Lower lobe of right lung (tissue), 2 donors: Measurements from ENCODE around the gene ADGRG7. TPM values are rescaled to one million over a fixed set of nuclear protein-coding genes. Genes with fewer than 3 reads are reported as not detected.
A peak's percentile ranks its signal among the peaks of the same experiment; 100 is the strongest.
"Not testable (repeated sequence)": the region's sequence is repeated elsewhere in the genome, so short reads cannot be mapped to it uniquely, and the experiment has no call there.

ENCODE experiments used
- ATAC-seq, 2 donors: fragments of 200-7000 bp; cut with Tn5 transposase; one replicate each; pipeline ENCODE4 v1.9.1; 2020 to 2022; ENCODE audit warnings: mild to moderate bottlenecking in 2 of 2, moderate library complexity in 2 of 2
- DNase-seq: peaks from one replicate; pipeline ENCODE4 v3.0.0-alpha.2; 2020
- H3K27ac ChIP-seq: fragments of 200-600 bp; one replicate; pipeline ENCODE4 v1.8.0; 2022
- H3K27me3 ChIP-seq: fragments of 200-600 bp; one replicate; pipeline ENCODE4 v1.8.0; 2022; ENCODE audit warnings: low read depth
- H3K36me3 ChIP-seq: fragments of 200-600 bp; one replicate; pipeline ENCODE4 v1.8.0; 2022; ENCODE audit warnings: mild to moderate bottlenecking
- H3K4me1 ChIP-seq: fragments of 200-600 bp; one replicate; pipeline ENCODE4 v1.8.0; 2022
- H3K4me3 ChIP-seq: fragments of 200-600 bp; one replicate; pipeline ENCODE4 v1.8.0; 2022; ENCODE audit warnings: mild to moderate bottlenecking
- H3K9me3 ChIP-seq: fragments of 200-600 bp; one replicate; pipeline ENCODE4 v1.8.0; 2022
- intact Hi-C: fragments of 100-400 bp; cut with DNase I; formaldehyde crosslinking; loops from one replicate; pipeline ENCODE4 v1.11.0; 2022
- total RNA-seq: library from RNA; stranded (reverse); fragmentation: NEBNext Ultra II Directional; extraction: Animal tissue kit (Norgen Biotek cat#: 25700); gene quantifications from one replicate; pipeline ENCODE4 v1.2.1, GENCODE V29; 2021
- TF ChIP-seq, protein P1 (sequence below): fragments of 200-600 bp; IDR thresholded peaks from one replicate; pipeline ENCODE4 v1.8.0; 2022; ENCODE audit warnings: antibody characterized with exemption, mild to moderate bottlenecking
- donor health status: DM: no; HTN: yes; CAD: no; lungs with severe emphysema.

The ADGRG7 gene
- total RNA-seq, 1 donor from 2014 or later: not detected

GRCh38 chr3:100647657-100648056 is 38.3 kb downstream of the ADGRG7 start:
- ATAC-seq (no peak), DNase-seq (no peak)
- no peaks in the 10 kb centered on the region for H3K36me3 ChIP-seq
- no peaks in the 10 kb centered on the region for H3K27me3 ChIP-seq
- no peaks in the 10 kb centered on the region for H3K4me1 ChIP-seq
- no peak overlapping the region for H3K27ac ChIP-seq
- no peak overlapping the region for H3K4me3 ChIP-seq
- no peaks in the 10 kb centered on the region for H3K9me3 ChIP-seq
- intact Hi-C loops: no loop called here
- TF ChIP-seq, protein P1, sequence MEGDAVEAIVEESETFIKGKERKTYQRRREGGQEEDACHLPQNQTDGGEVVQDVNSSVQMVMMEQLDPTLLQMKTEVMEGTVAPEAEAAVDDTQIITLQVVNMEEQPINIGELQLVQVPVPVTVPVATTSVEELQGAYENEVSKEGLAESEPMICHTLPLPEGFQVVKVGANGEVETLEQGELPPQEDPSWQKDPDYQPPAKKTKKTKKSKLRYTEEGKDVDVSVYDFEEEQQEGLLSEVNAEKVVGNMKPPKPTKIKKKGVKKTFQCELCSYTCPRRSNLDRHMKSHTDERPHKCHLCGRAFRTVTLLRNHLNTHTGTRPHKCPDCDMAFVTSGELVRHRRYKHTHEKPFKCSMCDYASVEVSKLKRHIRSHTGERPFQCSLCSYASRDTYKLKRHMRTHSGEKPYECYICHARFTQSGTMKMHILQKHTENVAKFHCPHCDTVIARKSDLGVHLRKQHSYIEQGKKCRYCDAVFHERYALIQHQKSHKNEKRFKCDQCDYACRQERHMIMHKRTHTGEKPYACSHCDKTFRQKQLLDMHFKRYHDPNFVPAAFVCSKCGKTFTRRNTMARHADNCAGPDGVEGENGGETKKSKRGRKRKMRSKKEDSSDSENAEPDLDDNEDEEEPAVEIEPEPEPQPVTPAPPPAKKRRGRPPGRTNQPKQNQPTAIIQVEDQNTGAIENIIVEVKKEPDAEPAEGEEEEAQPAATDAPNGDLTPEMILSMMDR: no peak

DNA sequence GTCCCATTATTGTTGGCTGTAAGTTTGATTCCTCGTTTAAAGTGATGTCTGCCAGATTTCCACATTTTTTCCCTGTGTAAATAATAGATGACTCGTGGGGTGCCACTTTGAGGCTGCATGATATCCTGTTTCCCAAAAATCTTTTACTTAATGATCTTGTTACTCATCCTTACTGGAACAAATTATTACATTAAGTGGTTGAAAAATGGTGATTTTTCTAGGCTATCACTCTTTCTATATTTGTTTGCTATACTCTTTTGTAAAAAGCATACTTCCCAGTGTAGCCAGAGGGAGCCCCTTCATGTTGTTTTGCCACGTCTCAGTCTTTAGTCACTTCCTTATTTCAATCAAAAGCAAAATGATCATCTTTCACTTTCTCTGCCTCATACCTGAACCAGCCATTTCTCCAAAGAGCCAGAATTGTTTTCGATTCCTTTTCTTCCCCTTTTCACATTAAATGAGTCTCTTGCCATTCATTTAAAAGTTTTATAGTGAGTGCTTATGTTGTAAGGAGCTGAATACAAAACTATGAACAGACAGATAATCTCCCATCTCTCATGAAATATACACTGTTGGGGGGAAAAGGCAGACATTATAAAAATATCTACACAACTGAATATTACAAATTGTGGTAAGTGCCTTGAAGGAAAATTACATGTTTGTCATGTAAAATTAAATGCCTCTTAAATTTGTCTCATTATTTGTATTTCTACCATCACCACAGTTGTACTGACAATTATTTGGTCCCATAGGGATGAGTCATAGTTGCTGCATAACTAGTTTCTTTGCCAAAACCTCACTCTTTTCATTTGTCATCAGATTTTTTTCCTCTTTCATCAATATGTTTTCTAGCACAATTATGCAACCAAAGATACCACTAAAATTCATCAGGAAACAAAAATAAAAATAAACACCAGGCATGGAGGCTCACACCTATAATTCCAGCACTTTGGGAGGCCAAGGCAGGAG is 41.5 kb downstream of the ADGRG7 start:
- H3K27ac ChIP-seq: no peak overlapping the region
- intact Hi-C loops: no loop called here

GRCh38 chr3:100653604-100654294 is 44.3 kb downstream of the ADGRG7 start:
- Histone ChIP-seq H3K27me3 (no peaks in the 10 kb centered on the region), H3K4me3 (no peak overlapping the region), H3K9me3 (no peaks in the 10 kb centered on the region), H3K4me1 (no peaks in the 10 kb centered on the region), H3K27ac (no peak overlapping the region), H3K36me3 (no peaks in the 10 kb centered on the region)
- intact Hi-C loops: no loop called here
- ATAC-seq (no peak), DNase-seq (no peak)
- TF ChIP-seq, protein P1: no peak

More for the DNA sequence above, 41.5 kb downstream of the ADGRG7 start:
- H3K36me3 ChIP-seq: no peaks in the 10 kb centered on the region
- H3K9me3 ChIP-seq: no peaks in the 10 kb centered on the region
- no peak overlapping the region for H3K4me3 ChIP-seq
- TF ChIP-seq, protein P1: no peak
- no peak for DNase-seq
- no peaks in the 10 kb centered on the region for H3K27me3 ChIP-seq
- H3K4me1 ChIP-seq: no peaks in the 10 kb centered on the region
- peak in 1 of 2 donors; percentile 32 for ATAC-seq

DNA sequence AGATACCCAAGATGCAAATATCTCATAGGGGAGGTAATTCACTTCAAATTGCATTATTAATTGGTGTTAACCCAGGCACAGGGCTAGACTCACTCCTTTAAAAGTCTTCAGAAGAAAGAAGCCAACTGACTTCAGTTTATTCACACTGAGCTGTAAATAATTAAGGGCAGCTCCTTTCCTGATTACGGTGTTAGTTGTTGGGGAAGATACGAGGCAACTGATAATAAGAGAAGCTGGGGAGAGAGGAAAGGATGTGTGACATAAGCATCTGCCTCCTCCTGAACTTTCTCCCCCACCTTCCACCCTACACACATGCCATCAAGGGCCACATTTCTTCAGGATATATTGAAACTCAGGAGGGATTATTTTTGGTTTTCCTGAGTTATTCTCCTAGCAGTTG is 47.5 kb downstream of the ADGRG7 start:
- no peak for ATAC-seq
- Histone ChIP-seq H3K36me3 (no peaks in the 10 kb centered on the region), H3K4me3 (no peak overlapping the region), H3K4me1 (no peaks in the 10 kb centered on the region), H3K9me3 (no peaks in the 10 kb centered on the region), H3K27ac (no peak overlapping the region), H3K27me3 (no peaks in the 10 kb centered on the region)
- intact Hi-C loops: no loop called here
- DNase-seq: no peak
- TF ChIP-seq, protein P1: no peak

GRCh38 chr3:100661294-100661693 is 51.9 kb downstream of the ADGRG7 start:
- H3K27me3 ChIP-seq, H3K4me3 ChIP-seq, H3K9me3 ChIP-seq, H3K36me3 ChIP-seq, ATAC-seq, intact Hi-C loops, H3K4me1 ChIP-seq, H3K27ac ChIP-seq, DNase-seq: not testable (repeated sequence)
